Breast epithelium (tissue), 3 donors: ENCODE results near the gene ATP13A1.

Source experiments
- CTCF ChIP-seq, 3 donors: fragments of 450-650 bp; IDR thresholded peaks; one replicate each; pipeline ENCODE4 v1.5.1; 2016 to 2017; ENCODE audit warnings: antibody characterized with exemption in 3 of 3, mild to moderate bottlenecking in 3 of 3, moderate library complexity in 3 of 3
- POLR2A ChIP-seq: fragments of 450-650 bp; IDR thresholded peaks from one replicate; pipeline ENCODE4 v1.6.1; 2016; ENCODE audit warnings: antibody characterized with exemption, mild to moderate bottlenecking, moderate library complexity

GRCh38 chr19:19600793-19601330 is 62.6 kb downstream of the ATP13A1 start:
- no peak for TF ChIP-seq CTCF (IDR thresholded peaks at IDR 0.05)
- TF ChIP-seq POLR2A: no peak
